NCI-H2081 treated with DMSO at 0.1 percent for 48 hours (cell line): ENCODE data around the gene ZG16B.

Experiments
- DNase-seq: peaks from one replicate; lab custom pipeline; 2025; lab: John Stamatoyannopoulos, UW

Gene ZG16B

GRCh38 chr16:2845116-2845515 lies 15.0 kb downstream of the ZG16B start:
- no peak for DNase-seq

GRCh38 chr16:2846511-2847310 lies 16.6 kb downstream of the ZG16B start:
- DNase-seq = no peak

- no peak for DNase-seq
Measured at GRCh38 chr16:2848933-2849725, 19.0 kb downstream of the ZG16B start.

GRCh38 chr16:2852003-2852730 lies 22.1 kb downstream of the ZG16B start:
- no peak for DNase-seq

GRCh38 chr16:2852731-2853507 lies 22.8 kb downstream of the ZG16B start:
- no peak for DNase-seq

- DNase-seq = no peak
Measured at GRCh38 chr16:2853531-2854073, 23.5 kb downstream of the ZG16B start.

- DNase-seq = no peak
Measured at GRCh38 chr16:2854700-2855309, 24.7 kb downstream of the ZG16B start.

GRCh38 chr16:2855536-2855935 lies 25.4 kb downstream of the ZG16B start:
- no peak for DNase-seq

- no peak for DNase-seq
Measured at GRCh38 chr16:2856061-2856670, 26.1 kb downstream of the ZG16B start.

- no peak for DNase-seq
Measured at GRCh38 chr16:2856686-2857450, 26.8 kb downstream of the ZG16B start.

- DNase-seq = no peak
Measured at GRCh38 chr16:2857451-2858244, 27.5 kb downstream of the ZG16B start, which contains the start of gene PRSS22. Gene PRSS22, minus strand, starts transcription at chr16:2858170. Its CDS starts 66 bp downstream, at chr16:2858104.

- no peak for DNase-seq
Measured at GRCh38 chr16:2858245-2859025, 28.3 kb downstream of the ZG16B start.

- DNase-seq = no peak
Measured at GRCh38 chr16:2859686-2860265, 29.7 kb downstream of the ZG16B start.

GRCh38 chr16:2860826-2861567 lies 30.9 kb downstream of the ZG16B start:
- no peak for DNase-seq

- DNase-seq = no peak
Measured at GRCh38 chr16:2865651-2866050, 35.5 kb downstream of the ZG16B start.

- DNase-seq = no peak
Measured at GRCh38 chr16:2866431-2866830, 36.3 kb downstream of the ZG16B start.

- no peak for DNase-seq
Measured at GRCh38 chr16:2867661-2867986, 37.5 kb downstream of the ZG16B start.
